ENCODE measurements around the gene ENTPD8. TPM values are rescaled to one million over a fixed set of nuclear protein-coding genes. Genes with fewer than 3 reads are reported as not detected.

ENTPD8 gene
- total RNA-seq, 2 donors from 2014 or later = not detected

GRCh38 chr9:137430723-137431415 is 10.3 kb downstream of the ENTPD8 start:
- ATAC-seq (no peak), DNase-seq (ENCODE audit: low spot score) (no peak)
- Mint-ChIP-seq H3K27me3 (no peaks in the 10 kb centered on the region), H3K4me3 (no peak overlapping the region), H3K36me3 (no peaks in the 10 kb centered on the region), H3K9me3 (no peaks in the 10 kb centered on the region), H3K27ac (no peak overlapping the region), H3K4me1 (ENCODE audit: low read depth in 2 of 2) (no peaks in the 10 kb centered on the region)

GRCh38 chr9:137429974-137430722 is 11.0 kb downstream of the ENTPD8 start:
- H3K4me3 Mint-ChIP-seq = no peak overlapping the region
- no peaks in the 10 kb centered on the region for H3K4me1 Mint-ChIP-seq (ENCODE audit: low read depth in 2 of 2)
- no peaks in the 10 kb centered on the region for H3K9me3 Mint-ChIP-seq
- DNase-seq (ENCODE audit: low spot score) = no peak
- no peaks in the 10 kb centered on the region for H3K27me3 Mint-ChIP-seq
- no peak for ATAC-seq
- H3K27ac Mint-ChIP-seq = no peak overlapping the region
- H3K36me3 Mint-ChIP-seq = no peaks in the 10 kb centered on the region

GRCh38 chr9:137429546-137429890 is 11.6 kb downstream of the ENTPD8 start:
- DNase-seq (ENCODE audit: low spot score) = no peak

GRCh38 chr9:137428841-137429545 is 12.2 kb downstream of the ENTPD8 start:
- ATAC-seq = no peak
- Mint-ChIP-seq H3K36me3 (no peaks in the 10 kb centered on the region), H3K27me3 (no peaks in the 10 kb centered on the region), H3K4me3 (no peak overlapping the region), H3K4me1 (ENCODE audit: low read depth in 2 of 2) (no peaks in the 10 kb centered on the region), H3K9me3 (no peaks in the 10 kb centered on the region), H3K27ac (no peak overlapping the region)
- no peak for DNase-seq (ENCODE audit: low spot score)

More at GRCh38 chr9:137429546-137429890, 11.6 kb downstream of the ENTPD8 start:
- Mint-ChIP-seq H3K9me3 (no peaks in the 10 kb centered on the region), H3K4me1 (ENCODE audit: low read depth in 2 of 2) (no peaks in the 10 kb centered on the region), H3K27ac (no peak overlapping the region), H3K27me3 (no peaks in the 10 kb centered on the region), H3K4me3 (no peak overlapping the region), H3K36me3 (no peaks in the 10 kb centered on the region)
- no peak for ATAC-seq

- Mint-ChIP-seq H3K4me3 (no peak overlapping the region), H3K27me3 (no peaks in the 10 kb centered on the region), H3K36me3 (no peaks in the 10 kb centered on the region), H3K4me1 (ENCODE audit: low read depth in 2 of 2) (no peaks in the 10 kb centered on the region), H3K9me3 (no peaks in the 10 kb centered on the region), H3K27ac (no peak overlapping the region)
- DNase-seq (ENCODE audit: low spot score) (no peak), ATAC-seq (no peak)
Observed at GRCh38 chr9:137428311-137428630, 12.9 kb downstream of the ENTPD8 start.

- ATAC-seq = no peak
Observed at GRCh38 chr9:137427454-137428310, 13.5 kb downstream of the ENTPD8 start.

GRCh38 chr9:137426018-137426681 is 15.0 kb downstream of the ENTPD8 start:
- no peak for DNase-seq (ENCODE audit: low spot score)
- no peaks in the 10 kb centered on the region for H3K27me3 Mint-ChIP-seq
- H3K4me3 Mint-ChIP-seq = no peak overlapping the region
- ATAC-seq = no peak
- H3K4me1 Mint-ChIP-seq (ENCODE audit: low read depth in 2 of 2) = peaks cover 2 to 4% of the 10 kb centered on the region in 2 donors
- no peak overlapping the region for H3K27ac Mint-ChIP-seq
- H3K36me3 Mint-ChIP-seq = no peaks in the 10 kb centered on the region
- H3K9me3 Mint-ChIP-seq = no peaks in the 10 kb centered on the region

More at GRCh38 chr9:137427454-137428310, 13.5 kb downstream of the ENTPD8 start:
- no peaks in the 10 kb centered on the region for H3K36me3 Mint-ChIP-seq
- no peak for DNase-seq (ENCODE audit: low spot score)
- H3K4me3 Mint-ChIP-seq = no peak overlapping the region
- no peaks in the 10 kb centered on the region for H3K27me3 Mint-ChIP-seq
- no peaks in the 10 kb centered on the region for H3K9me3 Mint-ChIP-seq
- H3K27ac Mint-ChIP-seq = no peak overlapping the region
- H3K4me1 Mint-ChIP-seq (ENCODE audit: low read depth in 2 of 2) = no peaks in the 10 kb centered on the region

GRCh38 chr9:137423514-137424291 is 17.5 kb downstream of the ENTPD8 start:
- Mint-ChIP-seq H3K27me3 (no peaks in the 10 kb centered on the region), H3K27ac (no peak overlapping the region), H3K4me1 (ENCODE audit: low read depth in 2 of 2) (peaks cover 2 to 4% of the 10 kb centered on the region in 2 donors), H3K9me3 (no peaks in the 10 kb centered on the region), H3K4me3 (peak overlapping the region; percentile 45), H3K36me3 (no peaks in the 10 kb centered on the region)
- no peak for DNase-seq (ENCODE audit: low spot score)
- ATAC-seq = no peak

GRCh38 chr9:137422604-137423513 is 18.3 kb downstream of the ENTPD8 start, which contains the start of the genes EXD3 and NOXA1:
TSS of gene EXD3 (minus strand) at chr9:137423162. CDS start at chr9:137395357, 27,805 bp downstream.
TSS of gene NOXA1 (plus strand) at chr9:137423393. CDS start at chr9:137423530, 137 bp downstream.
- Mint-ChIP-seq H3K9me3 (no peaks in the 10 kb centered on the region), H3K36me3 (no peaks in the 10 kb centered on the region), H3K27me3 (no peaks in the 10 kb centered on the region), H3K27ac (peak within 1 kb of the TSS in 1 of 2 donors; percentile 70), H3K4me1 (ENCODE audit: low read depth in 2 of 2) (peaks cover 2 to 4% of the 10 kb centered on the region in 2 donors), H3K4me3 (peak within 1 kb of the TSS; percentile 87)
- peak; percentile 97 for DNase-seq (ENCODE audit: low spot score)
- peak; percentile 97 to 99 for ATAC-seq

- H3K27ac Mint-ChIP-seq = peak overlapping the region in 1 of 2 donors; percentile 70
- no peaks in the 10 kb centered on the region for H3K27me3 Mint-ChIP-seq
- peak overlapping the region; percentile 87 for H3K4me3 Mint-ChIP-seq
- H3K4me1 Mint-ChIP-seq (ENCODE audit: low read depth in 2 of 2) = peaks cover 2 to 4% of the 10 kb centered on the region in 2 donors
- no peaks in the 10 kb centered on the region for H3K36me3 Mint-ChIP-seq
- no peak for DNase-seq (ENCODE audit: low spot score)
- no peaks in the 10 kb centered on the region for H3K9me3 Mint-ChIP-seq
- ATAC-seq = no peak
Observed at GRCh38 chr9:137421838-137422603, 19.1 kb downstream of the ENTPD8 start.
